CD4-positive, alpha-beta memory T cell (primary cell): ENCODE data around the gene DENND4A. TPM values are rescaled to one million over a fixed set of nuclear protein-coding genes. Genes with fewer than 3 reads are reported as not detected.

Experiments
- CTCF ChIA-PET: fragments of 350-600 bp; sonication (Branson Sonifier 250); formaldehyde crosslinking; loops from one replicate; lab custom pipeline; 2021; ENCODE audit warnings: inconsistent platforms; ENCODE audit not compliant: partially characterized antibody; lab: Charles Lee
- POLR2A ChIA-PET: fragments of 350-600 bp; sonication (Branson Sonifier 250); formaldehyde crosslinking; loops from one replicate; lab custom pipeline; 2021; ENCODE audit not compliant: partially characterized antibody; lab: Charles Lee
- DNase-seq, 5 donors: peaks; one replicate each; pipeline versions ENCODE4 v3.0.0 to v3.0.0-alpha.2; 2020 to 2022; ENCODE audit warnings: mixed read lengths in 1 of 5
- H3K27ac ChIP-seq: one replicate; pipeline ENCODE4 v1.7.0; 2013; ENCODE audit warnings: low read depth, low read length
- H3K27me3 ChIP-seq: 2 replicates; pipeline ENCODE4 v1.7.0; 2013; ENCODE audit warnings: mild to moderate bottlenecking, low read length, moderate library complexity; ENCODE audit not compliant: insufficient read depth
- H3K36me3 ChIP-seq: 2 replicates; pipeline ENCODE4 v1.7.0; 2013; ENCODE audit warnings: mild to moderate bottlenecking, low read length, moderate library complexity; ENCODE audit not compliant: insufficient read depth
- H3K4me1 ChIP-seq: 2 replicates; pipeline ENCODE4 v1.7.0; 2013; ENCODE audit warnings: mild to moderate bottlenecking, low read length, moderate library complexity; ENCODE audit not compliant: insufficient read depth
- H3K4me3 ChIP-seq, 2 donors: one replicate each; pipeline ENCODE4 v1.7.0; 2013; ENCODE audit warnings: low read length in 2 of 2, mild to moderate bottlenecking in 1 of 2
- H3K9me3 ChIP-seq, 2 donors: one replicate each; pipeline ENCODE4 v1.7.0; 2013; ENCODE audit warnings: low read length in 2 of 2, control low read depth in 1 of 2; ENCODE audit not compliant: control insufficient read depth in 1 of 2
- H3K27ac Mint-ChIP-seq, 7 donors: one replicate each; pipeline ENCODE4 v1.8.0; 2020 to 2021; ENCODE audit warnings: mixed read lengths in 7 of 7, mild to moderate bottlenecking in 6 of 7, inconsistent platforms in 3 of 7, moderate library complexity in 3 of 7
- H3K27me3 Mint-ChIP-seq, 2 donors: one replicate each; pipeline ENCODE4 v1.8.0; 2020 to 2021; ENCODE audit warnings: mixed read lengths in 2 of 2
- H3K36me3 Mint-ChIP-seq, 2 donors: one replicate each; pipeline ENCODE4 v1.8.0; 2020 to 2021; ENCODE audit warnings: mixed read lengths in 2 of 2, inconsistent platforms in 1 of 2, mild to moderate bottlenecking in 1 of 2
- H3K4me1 Mint-ChIP-seq, 4 donors: one replicate each; pipeline ENCODE4 v1.8.0; 2020 to 2021; ENCODE audit warnings: mixed read lengths in 4 of 4, mild to moderate bottlenecking in 1 of 4
- H3K4me3 Mint-ChIP-seq, 8 donors: one replicate each; pipeline ENCODE4 v1.8.0; 2020 to 2021; ENCODE audit warnings: mixed read lengths in 8 of 8, mild to moderate bottlenecking in 7 of 8, moderate library complexity in 6 of 8, inconsistent platforms in 3 of 8
- H3K9me3 Mint-ChIP-seq, 8 donors: one replicate each; pipeline ENCODE4 v1.8.0; 2020 to 2021; ENCODE audit warnings: mixed read lengths in 8 of 8, mild to moderate bottlenecking in 5 of 8, inconsistent platforms in 3 of 8, moderate library complexity in 1 of 8
- intact Hi-C: fragments of 100-400 bp; cut with micrococcal nuclease; formaldehyde crosslinking; loops from one replicate; pipeline ENCODE4 v1.15.1; 2023
- polyA plus RNA-seq, 2 donors: library from polyadenylated mRNA; unstranded; fragments of 300-500 nt; fragmentation: Illumina TruSeq; gene quantifications; one replicate each; pipeline ENCODE4 v1.2.3, GENCODE V29; 2021
- total RNA-seq, 2 experiments: library from RNA; stranded (reverse); gene quantifications; one replicate each; pipeline ENCODE4 v1.2.3, GENCODE V29; 2021

DENND4A gene
- total and polyA plus RNA-seq, 4 experiments from 2014 or later, result 8.4 to 69.4 (median 42.2) TPM

DNA sequence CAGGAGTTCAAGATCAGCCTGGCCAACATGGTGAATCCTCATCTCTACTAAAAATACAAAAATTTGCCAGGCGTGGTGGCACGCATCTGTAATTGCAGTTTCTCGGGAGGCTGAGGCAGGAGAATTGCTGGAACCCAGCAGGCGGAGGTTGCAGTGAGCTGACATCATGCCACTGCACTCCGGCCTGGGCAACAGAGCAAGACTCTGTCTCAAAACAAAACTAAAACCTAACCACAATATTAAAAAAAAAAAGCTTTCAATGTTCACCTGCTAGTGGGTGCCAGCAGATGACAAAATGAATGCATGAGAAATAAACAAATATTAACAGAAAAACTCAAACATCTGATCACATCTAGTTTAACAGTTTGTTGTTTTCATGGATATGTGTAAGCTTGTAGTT is 161.3 kb downstream of the DENND4A start:
- peak overlapping the region in 1 of 8 donors; percentile 82 for H3K4me3 Mint-ChIP-seq

DNA sequence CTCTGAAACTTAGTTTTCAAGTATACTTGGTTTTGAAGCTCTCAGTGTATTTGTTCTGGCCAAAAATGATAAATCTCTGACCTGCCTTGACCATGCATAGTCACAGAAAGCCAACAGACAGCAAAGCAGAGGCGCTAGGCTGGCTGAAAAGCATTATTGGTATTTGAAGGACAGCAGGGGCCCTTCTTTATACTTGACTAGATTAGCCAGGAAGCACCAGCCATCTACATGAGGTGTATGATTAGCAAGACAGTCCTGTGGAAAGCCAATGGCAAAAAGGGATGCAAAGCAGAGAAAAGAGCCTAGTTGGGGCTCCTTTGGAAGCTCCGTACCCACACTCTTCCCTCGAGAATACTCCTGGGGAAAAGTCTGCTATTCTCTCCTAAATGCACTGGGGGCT is 162.5 kb downstream of the DENND4A start:
- no peaks in the 10 kb centered on the region for H3K9me3 ChIP-seq
- H3K36me3 ChIP-seq, result no peaks in the 10 kb centered on the region
- H3K4me1 ChIP-seq, result peaks cover 16% of the 10 kb centered on the region
- H3K27ac ChIP-seq, result no peak overlapping the region
- Mint-ChIP-seq H3K27me3 (no peaks in the 10 kb centered on the region), H3K27ac (no peak overlapping the region), H3K9me3 (peaks cover 0 to 1% (median 0%) of the 10 kb centered on the region in 8 donors), H3K4me1 (peaks cover 7 to 12% (median 8%) of the 10 kb centered on the region in 4 donors), H3K36me3 (peaks cover 12 to 26% of the 10 kb centered on the region in 2 donors), H3K4me3 (no peak overlapping the region)
- H3K27me3 ChIP-seq, result no peaks in the 10 kb centered on the region
- intact Hi-C loops, result no loop called here
- no peak overlapping the region for H3K4me3 ChIP-seq
- DNase-seq, result no peak
- CTCF ChIA-PET, result interaction anchor here (1.1 to 2.1 kb wide), 5 partner anchors 9 to 209 kb away, joined by 3 to 10 read pairs (median 3); no protein-coding TSS in a partner anchor
- POLR2A ChIA-PET, result no interaction called here

More for the DNA sequence above, 161.3 kb downstream of the DENND4A start:
- H3K4me3 ChIP-seq, result no peak overlapping the region
- peaks cover 16% of the 10 kb centered on the region for H3K4me1 ChIP-seq
- H3K9me3 ChIP-seq, result no peaks in the 10 kb centered on the region
- Mint-ChIP-seq H3K27me3 (no peaks in the 10 kb centered on the region), H3K27ac (no peak overlapping the region), H3K4me1 (peaks cover 7 to 12% (median 8%) of the 10 kb centered on the region in 4 donors), H3K9me3 (peaks cover 0 to 1% (median 0%) of the 10 kb centered on the region in 8 donors), H3K36me3 (peaks cover 4 to 16% of the 10 kb centered on the region in 2 donors)
- POLR2A ChIA-PET, result interaction anchor here (0.6 kb wide), 1 partner anchor 202 kb away, joined by 3 read pairs; no protein-coding TSS in a partner anchor
- intact Hi-C loops, result no loop called here
- no peaks in the 10 kb centered on the region for H3K36me3 ChIP-seq
- CTCF ChIA-PET, result interaction anchor here (1.5 kb wide), 2 partner anchors 205 to 238 kb away, joined by 4 read pairs; partner anchors contain the start of gene RAB11A
- H3K27me3 ChIP-seq, result no peaks in the 10 kb centered on the region
- H3K27ac ChIP-seq, result no peak overlapping the region
- no peak for DNase-seq

DNA sequence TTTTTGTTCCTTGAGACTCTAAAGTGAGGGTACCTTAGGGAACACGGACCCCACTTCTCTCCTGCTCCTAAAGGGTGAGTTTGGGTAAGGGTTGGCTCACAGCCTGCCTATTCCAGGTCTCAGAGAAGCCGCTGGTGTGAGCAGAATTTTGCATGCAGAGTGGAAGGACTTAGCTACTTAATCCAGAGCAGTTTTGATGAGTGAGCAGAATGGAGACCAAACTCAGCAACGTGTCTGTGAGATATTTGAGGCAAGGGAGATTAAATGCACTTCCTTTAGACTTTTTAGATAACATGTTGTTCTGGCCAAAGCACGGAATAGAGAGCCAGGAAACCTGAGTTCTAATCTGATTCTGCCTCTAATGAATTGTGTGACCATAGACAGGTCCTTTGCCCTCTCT is 165.2 kb downstream of the DENND4A start:
- peaks cover 11% of the 10 kb centered on the region for H3K4me1 ChIP-seq
- POLR2A ChIA-PET, result no interaction called here
- H3K27me3 ChIP-seq, result no peaks in the 10 kb centered on the region
- no peaks in the 10 kb centered on the region for H3K9me3 ChIP-seq
- H3K27ac ChIP-seq, result no peak overlapping the region
- Mint-ChIP-seq H3K36me3 (peaks cover 17 to 35% of the 10 kb centered on the region in 2 donors), H3K9me3 (peaks cover 0 to 1% (median 0%) of the 10 kb centered on the region in 8 donors), H3K27ac (no peak overlapping the region), H3K4me3 (no peak overlapping the region), H3K4me1 (peaks cover 5 to 12% (median 6%) of the 10 kb centered on the region in 4 donors), H3K27me3 (no peaks in the 10 kb centered on the region)
- no peaks in the 10 kb centered on the region for H3K36me3 ChIP-seq
- CTCF ChIA-PET, result no interaction called here
- no peak for DNase-seq
- intact Hi-C loops, result no loop called here
- no peak overlapping the region for H3K4me3 ChIP-seq

DNA sequence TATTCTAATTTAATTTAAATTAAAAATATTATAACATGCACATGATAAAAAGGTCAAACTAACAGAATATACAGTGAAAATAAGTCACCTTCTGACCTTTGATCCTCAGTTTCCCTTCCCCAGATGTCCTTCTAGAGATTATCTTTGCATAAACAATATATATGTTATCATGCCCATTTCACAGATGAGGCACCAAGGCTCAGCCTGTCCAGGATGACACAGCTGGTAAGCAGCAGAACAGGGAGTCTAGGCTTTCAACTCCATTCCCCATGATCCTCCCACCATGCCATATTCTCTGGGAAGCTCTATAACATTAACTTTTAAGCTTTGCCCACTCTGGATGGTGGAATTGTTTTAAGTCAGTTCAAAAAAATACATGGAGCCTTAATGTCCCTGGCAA is 169.0 kb downstream of the DENND4A start:
- H3K9me3 ChIP-seq, result no peaks in the 10 kb centered on the region
- POLR2A ChIA-PET, result no interaction called here
- H3K4me1 ChIP-seq, result no peaks in the 10 kb centered on the region
- peaks cover 18 to 35% of the 10 kb centered on the region in 2 donors for H3K36me3 Mint-ChIP-seq
- no peak overlapping the region for H3K4me3 Mint-ChIP-seq
- peak overlapping the region in 1 of 7 donors; percentile 59 for H3K27ac Mint-ChIP-seq
- H3K27ac ChIP-seq, result no peak overlapping the region
- no peak for DNase-seq
- no peaks in the 10 kb centered on the region for H3K36me3 ChIP-seq
- intact Hi-C loops, result no loop called here
- CTCF ChIA-PET, result interaction anchor here (1.8 kb wide), 1 partner anchor 15 kb away, joined by 4 read pairs; no protein-coding TSS in a partner anchor
- H3K4me3 ChIP-seq, result no peak overlapping the region
- H3K4me1 Mint-ChIP-seq, result no peaks in the 10 kb centered on the region
- peaks cover 0 to 1% (median 0%) of the 10 kb centered on the region in 8 donors for H3K9me3 Mint-ChIP-seq
- no peaks in the 10 kb centered on the region for H3K27me3 ChIP-seq
- no peaks in the 10 kb centered on the region for H3K27me3 Mint-ChIP-seq

DNA sequence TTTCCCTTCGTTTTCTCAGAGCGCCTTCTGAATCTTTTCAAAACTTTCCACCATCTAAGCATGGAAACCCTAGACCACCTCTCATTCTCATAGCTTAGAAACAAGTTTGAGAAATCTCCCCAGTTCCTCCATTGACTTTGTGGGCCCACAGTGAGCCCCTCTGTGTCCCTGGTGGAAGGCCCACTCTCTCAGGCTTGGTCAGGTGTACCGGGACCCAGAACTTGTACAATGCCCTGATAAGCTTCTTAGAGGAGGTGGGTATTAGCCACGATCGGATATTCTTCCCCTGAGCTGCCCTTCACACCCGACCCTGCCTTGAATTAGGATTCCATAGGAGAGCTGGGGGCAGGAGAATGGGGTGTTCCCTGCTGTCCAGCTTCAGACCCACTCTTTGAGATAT is 170.5 kb downstream of the DENND4A start, which contains the start of gene SLC24A1:
SLC24A1 (plus strand) TSS at position 301 of the 400 bp plus-strand sequence. CDS start 2,143 bp downstream, outside the sequence.
- H3K4me1 Mint-ChIP-seq, result peaks cover 0 to 2% (median 0%) of the 10 kb centered on the region in 4 donors
- H3K27me3 ChIP-seq, result no peaks in the 10 kb centered on the region
- POLR2A ChIA-PET, result interaction anchor here (1.2 kb wide), 1 partner anchor 10 kb away, joined by 3 read pairs; the partner anchor contains the start of gene INTS14
- H3K27ac Mint-ChIP-seq, result peak within 1 kb of the TSS in 1 of 7 donors; percentile 43
- H3K4me1 ChIP-seq, result no peaks in the 10 kb centered on the region
- no peak within 1 kb of the TSS for H3K4me3 Mint-ChIP-seq
- no peak within 1 kb of the TSS for H3K4me3 ChIP-seq
- H3K36me3 Mint-ChIP-seq, result peaks cover 17 to 26% of the 10 kb centered on the region in 2 donors
- H3K27me3 Mint-ChIP-seq, result no peaks in the 10 kb centered on the region
- CTCF ChIA-PET, result interaction anchor here (0.8 to 1.8 kb wide), 2 partner anchors 17 to 241 kb away, joined by 3 to 4 read pairs; no protein-coding TSS in a partner anchor
- no peaks in the 10 kb centered on the region for H3K9me3 ChIP-seq
- no peak for DNase-seq
- H3K36me3 ChIP-seq, result no peaks in the 10 kb centered on the region
- H3K9me3 Mint-ChIP-seq, result no peaks in the 10 kb centered on the region
- no peak within 1 kb of the TSS for H3K27ac ChIP-seq
- intact Hi-C loops, result no loop called here

DNA sequence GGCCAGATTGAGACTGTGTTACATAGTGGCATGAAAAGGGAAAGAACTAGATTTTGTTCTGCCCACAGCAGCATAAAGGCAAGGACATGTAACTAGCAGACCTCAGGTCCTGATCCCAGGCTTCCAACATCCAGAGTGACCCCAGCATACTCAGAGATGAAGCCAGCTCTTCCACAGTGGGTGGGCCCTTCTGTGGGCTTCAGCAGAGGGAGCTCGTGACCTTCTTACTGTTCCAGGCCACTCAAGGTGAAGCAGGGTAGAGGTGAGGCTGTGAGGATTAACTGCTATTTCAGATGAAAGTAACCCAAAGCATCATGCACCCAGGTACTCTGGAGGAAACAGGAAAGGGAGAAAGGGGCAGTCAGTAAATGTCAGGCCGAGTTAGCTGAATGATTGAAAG is 171.3 kb downstream of the DENND4A start:
- Mint-ChIP-seq H3K36me3 (peaks cover 15 to 20% of the 10 kb centered on the region in 2 donors), H3K9me3 (no peaks in the 10 kb centered on the region), H3K27ac (peak overlapping the region in 1 of 7 donors; percentile 43), H3K27me3 (no peaks in the 10 kb centered on the region), H3K4me3 (no peak overlapping the region), H3K4me1 (peaks cover 0 to 2% (median 0%) of the 10 kb centered on the region in 4 donors)
- DNase-seq, result no peak
- Histone ChIP-seq H3K9me3 (no peaks in the 10 kb centered on the region), H3K27ac (no peak overlapping the region), H3K36me3 (no peaks in the 10 kb centered on the region), H3K4me3 (no peak overlapping the region), H3K4me1 (no peaks in the 10 kb centered on the region), H3K27me3 (no peaks in the 10 kb centered on the region)
- intact Hi-C loops, result no loop called here
- CTCF ChIA-PET, result no interaction called here
- POLR2A ChIA-PET, result interaction anchor here (1.2 kb wide), 1 partner anchor 10 kb away, joined by 3 read pairs; the partner anchor contains the start of gene INTS14

DNA sequence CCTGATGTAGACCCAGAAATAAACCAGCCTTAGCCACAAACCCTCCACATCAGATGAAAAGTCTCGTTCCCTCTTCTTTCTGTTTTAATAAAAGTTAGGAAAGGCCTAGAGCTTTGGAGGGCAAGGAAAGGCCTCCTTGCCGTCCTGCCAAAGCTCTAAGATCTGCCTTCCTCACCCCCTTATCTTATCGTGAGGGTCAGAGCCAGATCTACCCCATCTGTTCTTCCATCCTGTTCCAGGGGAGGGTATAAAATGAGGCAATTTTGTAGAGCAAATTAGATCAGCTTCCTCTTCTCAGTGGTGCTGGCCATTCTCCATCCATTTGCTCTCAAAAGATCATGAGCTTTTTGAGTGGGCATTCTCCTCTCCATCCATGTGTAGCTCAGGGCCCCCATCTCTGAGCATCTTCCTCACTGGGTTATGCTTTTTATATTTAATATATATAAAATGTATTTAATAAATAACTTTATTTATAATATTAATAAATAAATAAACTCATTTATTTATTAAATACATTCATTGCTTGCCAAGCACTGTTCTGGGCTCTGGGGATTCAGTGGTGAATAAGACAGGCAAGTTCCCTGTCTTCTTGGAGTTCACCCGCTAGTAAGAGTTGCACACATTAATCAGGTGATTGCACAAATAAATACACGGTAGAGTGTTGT is 172.3 kb downstream of the DENND4A start:
- no peak overlapping the region for H3K27ac Mint-ChIP-seq
- H3K9me3 Mint-ChIP-seq, result no peaks in the 10 kb centered on the region
- Histone ChIP-seq H3K36me3 (no peaks in the 10 kb centered on the region), H3K4me3 (no peak overlapping the region), H3K9me3 (no peaks in the 10 kb centered on the region), H3K27me3 (no peaks in the 10 kb centered on the region), H3K27ac (no peak overlapping the region), H3K4me1 (no peaks in the 10 kb centered on the region)
- no peak overlapping the region for H3K4me3 Mint-ChIP-seq
- no peak for DNase-seq
- H3K27me3 Mint-ChIP-seq, result no peaks in the 10 kb centered on the region
- peaks cover 9 to 11% of the 10 kb centered on the region in 2 donors for H3K36me3 Mint-ChIP-seq
- H3K4me1 Mint-ChIP-seq, result peaks cover 0 to 2% (median 0%) of the 10 kb centered on the region in 4 donors
- CTCF ChIA-PET, result interaction anchor here (0.7 to 0.8 kb wide), 2 partner anchors 9 to 24 kb away, joined by 3 read pairs; no protein-coding TSS in a partner anchor
- intact Hi-C loops, result no loop called here
- POLR2A ChIA-PET, result no interaction called here
